Right lung (tissue), 5 donors: ENCODE measurements around the gene PAQR8. TPM values are rescaled to one million over a fixed set of nuclear protein-coding genes. Genes with fewer than 3 reads are reported as not detected.

ENCODE experiments used
- DNase-seq, 2 donors: peaks; one replicate each; pipeline ENCODE4 v3.0.0-alpha.2; 2013
- polyA plus RNA-seq, 5 donors: library from polyadenylated mRNA; unstranded; fragments of 120-200 nt; gene quantifications; one replicate each; pipeline versions ENCODE4 v1.2.1 to v1.2.3, GENCODE V29; 2013; ENCODE audit warnings: inconsistent platforms in 1 of 5, low replicate concordance in 1 of 5; ENCODE audit not compliant: insufficient read length in 5 of 5, insufficient read depth in 1 of 5

PAQR8 gene
- polyA plus RNA-seq, 5 donors = 13.4 to 20.8 (median 17.6) TPM

DNA sequence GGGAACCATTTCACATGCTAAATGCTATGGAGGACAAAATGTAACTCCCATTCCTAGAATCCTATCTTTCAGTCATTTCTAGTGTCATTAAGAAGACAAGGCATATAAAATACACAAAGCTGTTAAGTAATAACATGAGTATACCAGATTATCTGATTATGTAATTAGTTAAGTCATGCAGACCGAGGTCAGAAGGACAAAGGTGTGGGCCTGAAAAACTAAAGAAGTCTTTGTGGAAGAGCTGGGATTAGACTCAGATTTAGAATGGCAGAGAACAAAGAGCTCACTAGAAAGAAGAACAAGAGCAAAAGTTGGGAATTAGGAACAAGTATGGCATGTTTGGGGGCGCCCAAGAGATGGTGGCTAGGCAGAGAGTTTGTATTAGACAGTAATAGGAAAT, 95.1 kb downstream of the PAQR8 start:
- no peak for DNase-seq

Other genes with a start within 250 kb of the PAQR8 start
- gene IL17A, start 175.8 kb upstream of the PAQR8 start, polyA plus RNA-seq = not detected
- gene IL17F, start 117.7 kb upstream of the PAQR8 start, polyA plus RNA-seq = not detected
- 100 to 1,000 TPM in 1 of 5 donors, 10 to 100 TPM in 4; 82.4 to 120 (median 95.7) TPM for gene MCM3, start 77.4 kb upstream of the PAQR8 start, polyA plus RNA-seq
- 10 to 100 TPM; 43.3 to 70.9 (median 62.1) TPM for gene EFHC1, start 58.2 kb downstream of the PAQR8 start, polyA plus RNA-seq
- 10 to 100 TPM; 22.1 to 28.4 (median 23.9) TPM for gene TRAM2, start 214.9 kb downstream of the PAQR8 start, polyA plus RNA-seq